Osteoblast (primary cell): ENCODE results near the gene VPS35L. TPM values are rescaled to one million over a fixed set of nuclear protein-coding genes. Genes with fewer than 3 reads are reported as not detected.

Experiments
- DNase-seq: peaks from one replicate; pipeline ENCODE4 v3.0.0; 2011; ENCODE audit warnings: low spot score, mixed read lengths; ENCODE audit not compliant: insufficient read length; ENCODE audit errors: missing footprints
- H2AFZ ChIP-seq: 2 replicates; pipeline ENCODE4 v1.6.0; 2011; ENCODE audit warnings: mild to moderate bottlenecking, low read length
- H3K27ac ChIP-seq: 2 replicates; pipeline ENCODE4 v1.5.1; 2011; ENCODE audit warnings: mild to moderate bottlenecking, low read depth, low read length, moderate library complexity
- H3K27me3 ChIP-seq: 2 replicates; pipeline ENCODE4 v1.6.0; 2012; ENCODE audit warnings: mild to moderate bottlenecking, control low read depth, inconsistent platforms, low read length, moderate library complexity; ENCODE audit not compliant: insufficient read depth
- H3K36me3 ChIP-seq: 2 replicates; pipeline ENCODE4 v1.5.1; 2011; ENCODE audit warnings: mild to moderate bottlenecking, low read length, control low read depth, moderate library complexity; ENCODE audit not compliant: insufficient read depth
- H3K4me1 ChIP-seq: 2 replicates; pipeline ENCODE4 v1.5.1; 2011; ENCODE audit warnings: mild to moderate bottlenecking, low read length, control low read depth, moderate library complexity; ENCODE audit not compliant: insufficient read depth
- H3K4me2 ChIP-seq: 2 replicates; pipeline ENCODE4 v1.6.0; 2011; ENCODE audit warnings: mild to moderate bottlenecking, low read length; ENCODE audit not compliant: insufficient read depth
- H3K4me3 ChIP-seq: fragments of 200-600 bp; sonication (generic); 3 replicates; pipeline ENCODE4 v1.5.1; 2012; ENCODE audit warnings: mild to moderate bottlenecking, low read length, inconsistent platforms; ENCODE audit not compliant: insufficient read depth
- H3K79me2 ChIP-seq: 2 replicates; pipeline ENCODE4 v1.6.0; 2012; ENCODE audit warnings: mild to moderate bottlenecking, low read length, control low read depth, inconsistent platforms; ENCODE audit not compliant: insufficient read depth
- H3K9me3 ChIP-seq: 2 replicates; pipeline ENCODE4 v1.5.1; 2011; ENCODE audit warnings: low read depth, low read length, control low read depth
- H4K20me1 ChIP-seq: 2 replicates; pipeline ENCODE4 v1.6.0; 2012; ENCODE audit warnings: mild to moderate bottlenecking, low read length, control low read depth; ENCODE audit not compliant: insufficient read depth
- CTCF ChIP-seq: IDR thresholded peaks from 2 replicates; pipeline ENCODE4 v1.5.1; 2011; ENCODE audit warnings: mild to moderate bottlenecking, low read depth, low read length, moderate library complexity; ENCODE audit errors: extremely low read depth
- total RNA-seq: library from RNA; depleted of rRNA; stranded (reverse); fragments of >200 nt; gene quantifications from 2 replicates; pipeline ENCODE4 v1.2.3, GENCODE V29; 2012

VPS35L gene
- total RNA-seq, 1 donor, result 64.8 TPM

GRCh38 chr16:19704321-19705145, 149.0 kb downstream of the VPS35L start:
- peak; percentile 85 for DNase-seq
- Histone ChIP-seq H3K4me1 (peaks cover 25% of the 10 kb centered on the region), H3K36me3 (peaks cover 50% of the 10 kb centered on the region), H3K79me2 (peaks cover 7% of the 10 kb centered on the region), H3K27ac (peak overlapping the region; percentile 77), H3K27me3 (no peaks in the 10 kb centered on the region), H4K20me1 (peaks cover under 1% of the 10 kb centered on the region), H2AFZ (no peak overlapping the region), H3K9me3 (no peaks in the 10 kb centered on the region), H3K4me2 (no peak overlapping the region), H3K4me3 (peak overlapping the region; percentile 26)
- no peak for TF ChIP-seq CTCF

- H2AFZ ChIP-seq, result no peak overlapping the region
- peaks cover 48% of the 10 kb centered on the region for H3K36me3 ChIP-seq
- no peaks in the 10 kb centered on the region for H3K9me3 ChIP-seq
Measured at GRCh38 chr16:19705146-19705501, 149.6 kb downstream of the VPS35L start.

GRCh38 chr16:19705843-19706242, 150.3 kb downstream of the VPS35L start:
- Histone ChIP-seq H3K27ac (no peak overlapping the region), H3K79me2 (peaks cover 7% of the 10 kb centered on the region), H3K9me3 (no peaks in the 10 kb centered on the region)

More at GRCh38 chr16:19705146-19705501, 149.6 kb downstream of the VPS35L start:
- TF ChIP-seq CTCF, result no peak
- H3K27me3 ChIP-seq, result no peaks in the 10 kb centered on the region
- peaks cover 7% of the 10 kb centered on the region for H3K79me2 ChIP-seq
- peak overlapping the region; percentile 77 for H3K27ac ChIP-seq
- H3K4me1 ChIP-seq, result peaks cover 22% of the 10 kb centered on the region
- no peaks in the 10 kb centered on the region for H4K20me1 ChIP-seq
- H3K4me2 ChIP-seq, result no peak overlapping the region
- DNase-seq, result no peak
- H3K4me3 ChIP-seq, result peak overlapping the region; percentile 26

More at GRCh38 chr16:19705843-19706242, 150.3 kb downstream of the VPS35L start:
- no peak overlapping the region for H2AFZ ChIP-seq
- no peak overlapping the region for H3K4me3 ChIP-seq
- H3K36me3 ChIP-seq, result peaks cover 50% of the 10 kb centered on the region
- peaks cover 14% of the 10 kb centered on the region for H3K4me1 ChIP-seq
- DNase-seq, result peak; percentile 68
- H4K20me1 ChIP-seq, result no peaks in the 10 kb centered on the region
- no peak for TF ChIP-seq CTCF
- H3K27me3 ChIP-seq, result no peaks in the 10 kb centered on the region
- H3K4me2 ChIP-seq, result no peak overlapping the region
